ENCODE results near the gene SKI.

Gene SKI

GRCh38 chr1:2276803-2277580, 48.9 kb downstream of the SKI start:
- DNase-seq (ENCODE audit: low spot score): no peak

GRCh38 chr1:2277741-2278488, 49.8 kb downstream of the SKI start:
- no peak for DNase-seq (ENCODE audit: low spot score)

- no peak for DNase-seq (ENCODE audit: low spot score)
Measured at GRCh38 chr1:2278591-2279209, 50.6 kb downstream of the SKI start.

GRCh38 chr1:2279210-2279639, 51.1 kb downstream of the SKI start:
- no peak for DNase-seq (ENCODE audit: low spot score)

- DNase-seq (ENCODE audit: low spot score): no peak
Measured at GRCh38 chr1:2279817-2280216, 51.7 kb downstream of the SKI start.

- DNase-seq (ENCODE audit: low spot score): no peak
Measured at GRCh38 chr1:2282556-2283270, 54.6 kb downstream of the SKI start.

GRCh38 chr1:2283371-2283990, 55.4 kb downstream of the SKI start:
- no peak for DNase-seq (ENCODE audit: low spot score)

GRCh38 chr1:2283991-2284895, 56.1 kb downstream of the SKI start:
- no peak for DNase-seq (ENCODE audit: low spot score)

GRCh38 chr1:2284932-2285331, 56.8 kb downstream of the SKI start:
- no peak for DNase-seq (ENCODE audit: low spot score)

- no peak for DNase-seq (ENCODE audit: low spot score)
Measured at GRCh38 chr1:2286923-2287322, 58.8 kb downstream of the SKI start.

GRCh38 chr1:2287649-2288048, 59.5 kb downstream of the SKI start:
- DNase-seq (ENCODE audit: low spot score): no peak

GRCh38 chr1:2288311-2288710, 60.2 kb downstream of the SKI start:
- DNase-seq (ENCODE audit: low spot score): no peak

GRCh38 chr1:2288816-2289536, 60.9 kb downstream of the SKI start:
- no peak for DNase-seq (ENCODE audit: low spot score)

- DNase-seq (ENCODE audit: low spot score): no peak
Measured at GRCh38 chr1:2289607-2290006, 61.5 kb downstream of the SKI start.

GRCh38 chr1:2290171-2290578, 62.1 kb downstream of the SKI start:
- DNase-seq (ENCODE audit: low spot score): no peak

GRCh38 chr1:2290595-2291510, 62.7 kb downstream of the SKI start:
- no peak for DNase-seq (ENCODE audit: low spot score)

GRCh38 chr1:2291577-2291976, 63.5 kb downstream of the SKI start:
- no peak for DNase-seq (ENCODE audit: low spot score)

GRCh38 chr1:2292725-2293450, 64.8 kb downstream of the SKI start:
- no peak for DNase-seq (ENCODE audit: low spot score)
